GM12875 (cell line): ENCODE data around the gene SLAIN2.
A peak's percentile ranks its signal among the peaks of the same experiment; 100 is the strongest.
"Not testable (repeated sequence)": the region's sequence is repeated elsewhere in the genome, so short reads cannot be mapped to it uniquely, and the experiment has no call there.

ENCODE experiments used
- H3K4me3 ChIP-seq: one replicate; pipeline ENCODE4 v1.5.1; 2011; ENCODE audit warnings: low read depth, low read length, control low read depth
- CTCF ChIP-seq: IDR thresholded peaks from 2 replicates; pipeline ENCODE4 v1.5.1; 2011; ENCODE audit warnings: low read depth, mild to moderate bottlenecking, control low read depth, inconsistent platforms, low read length, moderate library complexity, borderline replicate concordance; ENCODE audit not compliant: insufficient read depth

Gene SLAIN2

GRCh38 chr4:48436318-48436717 is 95.0 kb downstream of the SLAIN2 start:
- no peak for TF ChIP-seq CTCF

GRCh38 chr4:48439988-48440387 is 98.7 kb downstream of the SLAIN2 start:
- no peak overlapping the region for H3K4me3 ChIP-seq
- TF ChIP-seq CTCF = no peak

More at GRCh38 chr4:48436318-48436717, 95.0 kb downstream of the SLAIN2 start:
- no peak overlapping the region for H3K4me3 ChIP-seq

DNA sequence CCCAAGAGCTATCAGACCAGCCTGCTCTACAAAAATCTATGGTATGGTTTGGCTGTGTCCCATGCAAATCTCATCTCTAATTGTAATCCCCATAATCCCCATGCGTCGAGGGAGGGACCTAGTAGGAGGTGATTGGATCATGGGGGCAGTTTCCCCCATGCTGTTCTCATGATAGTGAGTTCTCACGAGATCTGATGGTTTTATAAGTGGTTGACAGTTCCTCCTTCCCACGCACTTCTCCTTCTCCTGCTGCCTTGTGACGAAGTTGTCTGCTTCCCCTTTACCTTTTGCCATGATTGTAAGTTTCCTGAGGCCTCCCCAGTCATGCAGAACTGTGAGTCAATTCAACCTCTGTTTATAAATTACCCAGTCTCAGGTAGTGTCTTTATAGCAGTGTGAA is 99.6 kb downstream of the SLAIN2 start:
- not testable (repeated sequence) for H3K4me3 ChIP-seq

DNA sequence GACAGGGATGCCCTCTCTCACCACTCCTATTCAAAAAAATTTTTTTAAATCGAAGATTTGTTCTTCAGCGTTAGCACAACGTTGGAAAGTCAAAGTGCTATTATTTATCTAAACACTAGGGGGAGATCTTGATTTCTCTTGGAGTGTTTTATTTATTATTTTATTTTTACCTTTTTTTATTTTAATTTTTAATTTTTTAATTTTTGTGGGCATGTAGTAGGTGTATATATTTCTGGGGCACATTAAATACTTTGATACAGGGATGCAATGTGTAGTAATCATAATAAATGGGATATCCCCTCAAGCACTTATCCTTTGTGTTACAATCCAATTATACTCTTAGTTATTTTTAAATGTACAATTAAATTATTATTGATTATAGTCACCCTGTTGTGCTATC is 104.4 kb downstream of the SLAIN2 start:
- TF ChIP-seq CTCF = peak; percentile 9; the same call in 1 of the 2 replicates
- no peak overlapping the region for H3K4me3 ChIP-seq

DNA sequence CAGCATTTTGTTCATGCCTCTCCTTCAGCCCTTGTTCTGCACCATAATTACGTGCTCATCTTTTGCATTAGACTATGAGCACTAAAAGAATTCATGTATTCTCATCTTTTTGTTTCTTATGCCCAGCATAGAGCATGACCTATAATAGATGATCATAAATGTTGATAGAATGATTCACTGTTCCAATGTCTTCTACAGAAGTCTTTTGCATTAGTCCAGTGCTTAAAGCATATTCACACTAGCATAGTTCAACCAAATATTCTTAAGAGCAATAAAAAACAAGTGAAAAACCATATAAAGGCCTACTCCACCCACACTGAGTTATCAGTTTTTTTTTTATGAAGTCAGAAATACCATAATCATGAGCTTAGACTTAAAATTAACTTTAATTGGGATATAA is 105.3 kb downstream of the SLAIN2 start:
- TF ChIP-seq CTCF = no peak
- H3K4me3 ChIP-seq = no peak overlapping the region

- no peak overlapping the region for H3K4me3 ChIP-seq
- no peak for TF ChIP-seq CTCF
Measured at GRCh38 chr4:48449151-48449550, 107.8 kb downstream of the SLAIN2 start.

- no peak for TF ChIP-seq CTCF
- H3K4me3 ChIP-seq = no peak overlapping the region
Measured at GRCh38 chr4:48450740-48451139, 109.4 kb downstream of the SLAIN2 start.

DNA sequence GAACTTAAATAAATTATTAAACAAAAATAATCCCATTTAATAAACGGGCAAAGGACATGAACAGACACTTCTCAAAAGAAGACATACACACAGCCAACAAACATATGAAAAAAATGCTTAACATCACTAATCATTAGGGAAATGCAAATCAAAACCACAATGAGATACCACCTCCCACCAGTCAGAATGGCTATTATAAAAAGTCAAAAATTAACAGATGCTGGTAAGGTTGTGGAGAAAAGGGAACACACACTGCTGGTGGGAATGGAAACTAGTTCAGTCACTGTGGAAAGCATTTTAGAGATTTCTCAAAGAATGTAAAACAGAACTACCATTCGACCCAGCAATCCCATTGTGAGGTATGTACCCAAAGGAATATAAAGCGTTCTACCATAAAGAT is 110.3 kb downstream of the SLAIN2 start:
- H3K4me3 ChIP-seq = not testable (repeated sequence)
